Spleen (tissue), 7 donors: Measurements from ENCODE around the gene IPCEF1.

ENCODE experiments used
- CTCF ChIP-seq, 11 experiments: fragments of 200-600 bp in 7 of 11; fragments of 450-650 bp in 4 of 11; sonication (generic) in 4 of 11; IDR thresholded peaks in 8 of 11; conservative IDR thresholded peaks in 3 of 11; 1 replicate in 7 of 11; 2 replicates in 4 of 11; pipeline versions ENCODE4 v1.4.0 to v1.8.0; 2016 to 2021; ENCODE audit warnings: antibody characterized with exemption in 11 of 11, inconsistent platforms in 4 of 11, mild to moderate bottlenecking in 1 of 11
- POLR2AphosphoS5 ChIP-seq, 3 donors: sonication (generic); formaldehyde crosslinking; IDR thresholded peaks; one replicate each; pipeline ENCODE4 v1.5.1; 2017; ENCODE audit warnings: antibody characterized with exemption in 3 of 3
- donor health status: DM: no; HTN: no; CAD: no; lungs with moderate emphysema.
- donor health status: DM: no; HTN: no; CAD: no.
- donor health status: DM: no; HTN: no; CAD: no.

DNA sequence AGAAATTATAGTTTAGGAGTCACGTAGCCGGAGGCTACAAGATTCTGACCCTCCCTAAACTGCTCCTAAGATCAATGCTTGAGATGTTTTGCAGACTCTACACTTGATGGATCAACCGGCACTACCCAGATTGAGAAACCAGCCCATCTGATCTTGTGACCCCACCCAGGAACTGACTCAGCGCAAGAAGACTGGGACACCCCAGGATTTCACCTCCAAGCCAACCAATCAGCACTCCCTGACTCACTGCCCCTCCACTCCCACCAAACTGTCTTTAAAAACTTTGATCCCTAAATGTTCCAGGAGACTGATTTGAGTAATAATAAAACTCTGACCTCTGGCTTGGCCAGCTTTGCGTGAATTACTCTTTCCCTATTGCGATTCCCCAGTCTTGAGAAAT lies 217.8 kb downstream of the IPCEF1 start:
- TF ChIP-seq CTCF (IDR thresholded peaks at IDR 0.05 in 8 of 11, conservative IDR thresholded peaks at IDR 0.05 in 3 of 11) = no peak
- no peak for TF ChIP-seq POLR2AphosphoS5 (IDR thresholded peaks at IDR 0.05)
